ENCODE data around the gene UBA7.
A peak's percentile ranks its signal among the peaks of the same experiment; 100 is the strongest.
"Not testable (repeated sequence)": the region's sequence is repeated elsewhere in the genome, so short reads cannot be mapped to it uniquely, and the experiment has no call there.

Gene UBA7

DNA sequence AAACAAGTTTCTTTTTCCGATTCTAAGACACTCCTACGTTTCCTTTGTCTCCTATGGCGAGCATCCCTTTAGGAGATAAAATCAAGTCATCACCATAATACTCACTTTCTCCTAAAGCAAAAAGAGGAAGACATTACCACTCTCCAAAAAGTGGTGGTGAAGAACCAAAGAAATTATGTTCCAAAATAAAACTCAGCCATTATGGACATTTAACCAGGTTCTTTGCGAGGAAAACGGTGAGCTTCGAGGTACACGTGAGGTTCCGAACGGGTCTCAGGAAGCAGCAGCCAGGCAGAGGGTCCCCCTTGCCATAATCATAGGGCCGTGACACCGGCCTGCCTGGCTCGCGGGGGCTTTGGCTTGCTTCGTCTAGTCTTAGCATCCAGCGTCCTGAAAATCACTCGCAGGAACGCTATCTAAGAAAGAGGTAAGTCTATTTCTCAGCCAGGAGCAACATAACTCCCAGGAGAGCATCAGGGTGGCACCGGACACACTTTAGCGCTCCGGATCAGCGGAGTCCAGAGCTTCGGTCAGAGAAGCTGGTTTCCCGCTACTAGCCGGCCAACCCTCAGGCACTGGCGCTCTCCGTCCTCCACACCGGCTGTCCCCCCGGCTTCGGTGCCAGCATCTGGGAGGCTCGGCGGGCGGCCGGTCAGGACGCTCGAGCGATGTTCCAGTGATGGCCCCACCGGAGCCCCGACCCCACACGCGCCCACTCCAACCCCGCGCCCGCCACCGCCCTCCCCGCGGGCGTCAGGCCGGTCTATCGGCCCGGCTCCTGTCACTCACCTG is 28.0 kb downstream of the UBA7 start:
- DNase-seq = peak; percentile 27

GRCh38 chr3:49782277-49782676 is 31.5 kb downstream of the UBA7 start:
- DNase-seq = not testable (repeated sequence)

- DNase-seq = no peak
Measured at GRCh38 chr3:49781415-49782199, 32.1 kb downstream of the UBA7 start.

GRCh38 chr3:49780975-49781365 is 32.8 kb downstream of the UBA7 start:
- DNase-seq = not testable (repeated sequence)

GRCh38 chr3:49780080-49780974 is 33.4 kb downstream of the UBA7 start:
- no peak for DNase-seq

- no peak for DNase-seq
Measured at GRCh38 chr3:49779358-49780079, 34.2 kb downstream of the UBA7 start.

DNA sequence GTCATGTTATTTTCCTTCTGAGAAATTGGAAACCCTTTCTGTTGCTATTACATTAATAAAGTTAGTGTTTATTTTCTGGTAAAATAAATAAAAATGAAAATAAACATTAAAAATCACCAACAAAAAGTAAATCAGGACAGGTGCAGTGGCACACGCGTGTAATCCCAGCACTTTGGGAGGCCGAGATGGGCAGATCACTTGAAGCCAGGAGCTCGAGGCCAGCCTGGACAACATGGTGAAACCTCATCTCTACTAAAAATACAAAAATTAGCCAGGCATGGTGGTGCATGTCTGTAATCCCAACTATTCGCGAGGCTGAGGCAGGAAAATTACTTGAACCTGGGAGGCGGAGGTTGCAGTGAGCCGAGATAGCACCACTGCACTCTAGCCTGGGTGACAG is 37.7 kb downstream of the UBA7 start:
- not testable (repeated sequence) for DNase-seq

GRCh38 chr3:49775538-49775937 is 38.2 kb downstream of the UBA7 start:
- no peak for DNase-seq

- DNase-seq = no peak
Measured at GRCh38 chr3:49772703-49773102, 41.0 kb downstream of the UBA7 start.

- DNase-seq = no peak
Measured at GRCh38 chr3:49771340-49771938, 42.3 kb downstream of the UBA7 start.

GRCh38 chr3:49769926-49770325 is 43.8 kb downstream of the UBA7 start:
- no peak for DNase-seq

- no peak for DNase-seq
Measured at GRCh38 chr3:49769286-49769915, 44.4 kb downstream of the UBA7 start.

DNA sequence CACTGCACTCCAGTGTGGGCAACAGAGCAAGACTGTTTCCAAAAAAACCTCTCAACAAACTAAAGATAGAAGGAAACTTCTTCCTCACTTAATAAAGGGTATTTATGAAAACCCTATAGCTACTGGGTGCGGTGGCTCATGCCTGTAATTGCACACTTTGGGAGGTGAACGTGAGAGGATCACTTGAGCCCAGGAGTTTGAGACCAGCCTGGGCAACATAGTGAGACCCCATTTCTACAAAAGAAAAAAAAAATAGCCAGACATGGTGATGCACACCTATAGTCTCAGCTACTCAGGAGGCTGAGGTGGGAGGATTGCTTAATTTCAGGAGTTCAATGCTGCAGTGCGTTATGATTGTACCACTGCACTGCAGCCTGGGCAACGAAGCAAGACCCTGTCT is 49.8 kb downstream of the UBA7 start:
- DNase-seq = no peak

GRCh38 chr3:49761661-49762060 is 52.1 kb downstream of the UBA7 start:
- DNase-seq = no peak

GRCh38 chr3:49759226-49759625 is 54.5 kb downstream of the UBA7 start:
- no peak for DNase-seq

GRCh38 chr3:49757197-49757596 is 56.6 kb downstream of the UBA7 start:
- no peak for DNase-seq

- DNase-seq = no peak
Measured at GRCh38 chr3:49756036-49756435, 57.7 kb downstream of the UBA7 start.
